IgD-negative memory B cell (primary cell): ENCODE measurements around the gene CYP2C18. TPM values are rescaled to one million over a fixed set of nuclear protein-coding genes. Genes with fewer than 3 reads are reported as not detected.
"Not testable (repeated sequence)": the region's sequence is repeated elsewhere in the genome, so short reads cannot be mapped to it uniquely, and the experiment has no call there.

Source experiments
- H3K27ac Mint-ChIP-seq, 3 donors: one replicate each; pipeline ENCODE4 v1.8.0; 2020 to 2022; ENCODE audit warnings: mild to moderate bottlenecking in 3 of 3, mixed read lengths in 3 of 3, moderate library complexity in 1 of 3
- H3K27me3 Mint-ChIP-seq: one replicate; pipeline ENCODE4 v1.8.0; 2021; ENCODE audit warnings: mixed read lengths
- H3K36me3 Mint-ChIP-seq: one replicate; pipeline ENCODE4 v1.8.0; 2020; ENCODE audit warnings: mild to moderate bottlenecking, mixed read lengths
- H3K4me1 Mint-ChIP-seq, 3 donors: one replicate each; pipeline ENCODE4 v1.8.0; 2020 to 2022; ENCODE audit warnings: mixed read lengths in 3 of 3, mild to moderate bottlenecking in 1 of 3
- H3K4me3 Mint-ChIP-seq, 4 donors: one replicate each; pipeline ENCODE4 v1.8.0; 2020 to 2022; ENCODE audit warnings: mild to moderate bottlenecking in 4 of 4, mixed read lengths in 4 of 4, moderate library complexity in 3 of 4
- H3K9me3 Mint-ChIP-seq, 3 donors: one replicate each; pipeline ENCODE4 v1.8.0; 2020 to 2021; ENCODE audit warnings: mixed read lengths in 3 of 3, mild to moderate bottlenecking in 1 of 3
- polyA plus RNA-seq: library from polyadenylated mRNA; unstranded; fragments of 300-500 nt; fragmentation: Illumina TruSeq; gene quantifications from one replicate; pipeline ENCODE4 v1.2.3, GENCODE V29; 2021

The CYP2C18 gene
- not detected for polyA plus RNA-seq

GRCh38 chr10:94683214-94684054 is at the start of gene CYP2C18:
Gene CYP2C18, plus strand, starts transcription at chr10:94683729. Its CDS starts 91 bp downstream, at chr10:94683820.
- Mint-ChIP-seq H3K27me3 (no peaks in the 10 kb centered on the region), H3K27ac (no peak within 1 kb of the TSS), H3K4me1 (no peaks in the 10 kb centered on the region), H3K4me3 (no peak within 1 kb of the TSS), H3K36me3 (no peaks in the 10 kb centered on the region), H3K9me3 (peaks cover 0 to 8% (median 2%) of the 10 kb centered on the region in 3 donors)

- H3K4me1 Mint-ChIP-seq = not testable (repeated sequence)
Observed at GRCh38 chr10:94638097-94638496, 45.4 kb upstream of the CYP2C18 start.

GRCh38 chr10:94639902-94640301 is 43.6 kb upstream of the CYP2C18 start:
- Mint-ChIP-seq H3K36me3 (peaks cover 3% of the 10 kb centered on the region), H3K27ac (no peak overlapping the region)

More at GRCh38 chr10:94638097-94638496, 45.4 kb upstream of the CYP2C18 start:
- Mint-ChIP-seq H3K9me3 (peaks cover 13 to 23% (median 14%) of the 10 kb centered on the region in 3 donors), H3K4me3 (peak overlapping the region in 1 of 4 donors; percentile 27), H3K27ac (peak overlapping the region in 1 of 3 donors; percentile 71)
- not testable (repeated sequence) for H3K36me3 Mint-ChIP-seq, H3K27me3 Mint-ChIP-seq

GRCh38 chr10:94640562-94640961 is 43.0 kb upstream of the CYP2C18 start:
- Mint-ChIP-seq H3K4me3 (no peak overlapping the region), H3K27ac (no peak overlapping the region), H3K9me3 (peaks cover 11 to 23% (median 13%) of the 10 kb centered on the region in 3 donors), H3K27me3 (no peaks in the 10 kb centered on the region), H3K4me1 (no peaks in the 10 kb centered on the region), H3K36me3 (peaks cover 3% of the 10 kb centered on the region)

More at GRCh38 chr10:94639902-94640301, 43.6 kb upstream of the CYP2C18 start:
- Mint-ChIP-seq H3K4me1 (no peaks in the 10 kb centered on the region), H3K27me3 (no peaks in the 10 kb centered on the region), H3K4me3 (no peak overlapping the region), H3K9me3 (peaks cover 11 to 23% (median 13%) of the 10 kb centered on the region in 3 donors)

GRCh38 chr10:94641480-94641879 is 42.0 kb upstream of the CYP2C18 start:
- no peaks in the 10 kb centered on the region for H3K27me3 Mint-ChIP-seq
- peaks cover 11 to 15% (median 13%) of the 10 kb centered on the region in 3 donors for H3K9me3 Mint-ChIP-seq
- peaks cover 3% of the 10 kb centered on the region for H3K36me3 Mint-ChIP-seq
- H3K4me3 Mint-ChIP-seq = no peak overlapping the region
- H3K27ac Mint-ChIP-seq = no peak overlapping the region
- H3K4me1 Mint-ChIP-seq = no peaks in the 10 kb centered on the region

- Mint-ChIP-seq H3K27me3 (peaks cover 1% of the 10 kb centered on the region), H3K4me3 (no peak overlapping the region), H3K4me1 (no peaks in the 10 kb centered on the region), H3K27ac (no peak overlapping the region), H3K36me3 (no peaks in the 10 kb centered on the region), H3K9me3 (peaks cover 0 to under 1% (median 0%) of the 10 kb centered on the region in 3 donors)
Observed at GRCh38 chr10:94644352-94644751, 39.2 kb upstream of the CYP2C18 start.

GRCh38 chr10:94645285-94645684 is 38.2 kb upstream of the CYP2C18 start:
- Mint-ChIP-seq H3K27me3 (peaks cover 2% of the 10 kb centered on the region), H3K4me1 (no peaks in the 10 kb centered on the region), H3K9me3 (no peaks in the 10 kb centered on the region), H3K36me3 (no peaks in the 10 kb centered on the region), H3K27ac (no peak overlapping the region), H3K4me3 (no peak overlapping the region)

GRCh38 chr10:94655201-94655600 is 28.3 kb upstream of the CYP2C18 start:
- not testable (repeated sequence) for H3K4me3 Mint-ChIP-seq, H3K27ac Mint-ChIP-seq, H3K4me1 Mint-ChIP-seq, H3K36me3 Mint-ChIP-seq, H3K27me3 Mint-ChIP-seq
- peaks cover 0 to 17% (median 2%) of the 10 kb centered on the region in 3 donors for H3K9me3 Mint-ChIP-seq

GRCh38 chr10:94663061-94663460 is 20.5 kb upstream of the CYP2C18 start:
- H3K27ac Mint-ChIP-seq, H3K4me1 Mint-ChIP-seq, H3K4me3 Mint-ChIP-seq, H3K36me3 Mint-ChIP-seq, H3K27me3 Mint-ChIP-seq, H3K9me3 Mint-ChIP-seq: not testable (repeated sequence)

- no peak overlapping the region for H3K27ac Mint-ChIP-seq
- H3K36me3 Mint-ChIP-seq = no peaks in the 10 kb centered on the region
- H3K9me3 Mint-ChIP-seq = no peaks in the 10 kb centered on the region
- peaks cover 6% of the 10 kb centered on the region for H3K27me3 Mint-ChIP-seq
- no peaks in the 10 kb centered on the region for H3K4me1 Mint-ChIP-seq
- H3K4me3 Mint-ChIP-seq = no peak overlapping the region
Observed at GRCh38 chr10:94666391-94667102, 17.0 kb upstream of the CYP2C18 start.

GRCh38 chr10:94673614-94674321 is 9.8 kb upstream of the CYP2C18 start:
- Mint-ChIP-seq H3K4me3 (no peak overlapping the region), H3K27ac (no peak overlapping the region), H3K36me3 (peaks cover 1% of the 10 kb centered on the region), H3K9me3 (peaks cover 0 to 4% (median 2%) of the 10 kb centered on the region in 3 donors), H3K4me1 (no peaks in the 10 kb centered on the region), H3K27me3 (peaks cover 4% of the 10 kb centered on the region)

- Mint-ChIP-seq H3K4me1 (no peaks in the 10 kb centered on the region), H3K27ac (no peak overlapping the region), H3K4me3 (no peak overlapping the region), H3K36me3 (peaks cover 1% of the 10 kb centered on the region), H3K9me3 (peaks cover 0 to 4% (median 2%) of the 10 kb centered on the region in 3 donors), H3K27me3 (peaks cover 4% of the 10 kb centered on the region)
Observed at GRCh38 chr10:94676496-94676895, 7.0 kb upstream of the CYP2C18 start.

GRCh38 chr10:94677691-94678090 is 5.8 kb upstream of the CYP2C18 start:
- Mint-ChIP-seq H3K27me3 (peaks cover 4% of the 10 kb centered on the region), H3K4me3 (no peak overlapping the region), H3K9me3 (peaks cover 0 to 4% (median 2%) of the 10 kb centered on the region in 3 donors), H3K27ac (no peak overlapping the region), H3K36me3 (peaks cover 1% of the 10 kb centered on the region), H3K4me1 (no peaks in the 10 kb centered on the region)

GRCh38 chr10:94678475-94678874 is 5.1 kb upstream of the CYP2C18 start:
- H3K27ac Mint-ChIP-seq = no peak overlapping the region
- peaks cover 1% of the 10 kb centered on the region for H3K36me3 Mint-ChIP-seq
- H3K27me3 Mint-ChIP-seq = peaks cover 4% of the 10 kb centered on the region
- H3K9me3 Mint-ChIP-seq = peaks cover 0 to 4% (median 2%) of the 10 kb centered on the region in 3 donors
- H3K4me1 Mint-ChIP-seq = no peaks in the 10 kb centered on the region
- no peak overlapping the region for H3K4me3 Mint-ChIP-seq

- Mint-ChIP-seq H3K9me3 (peaks cover under 1 to 4% (median 2%) of the 10 kb centered on the region in 3 donors), H3K27ac (no peak overlapping the region), H3K4me3 (no peak overlapping the region), H3K4me1 (no peaks in the 10 kb centered on the region), H3K36me3 (peaks cover 1% of the 10 kb centered on the region), H3K27me3 (peaks cover 4% of the 10 kb centered on the region)
Observed at GRCh38 chr10:94680544-94680943, 3.0 kb upstream of the CYP2C18 start.
